Gastroesophageal sphincter (tissue), 4 donors: Measurements from ENCODE around the gene DDX6. TPM values are rescaled to one million over a fixed set of nuclear protein-coding genes. Genes with fewer than 3 reads are reported as not detected.

Source experiments
- ATAC-seq: fragments of 150-250 bp; one replicate; pipeline ENCODE4 v1.9.1; 2016; ENCODE audit warnings: mild to moderate bottlenecking, moderate library complexity
- H3K27ac ChIP-seq, 4 donors: fragments of 200-600 bp; sonication (generic) in 3 of 4; 1 replicate in 3 of 4; 2 replicates in 1 of 4; pipeline ENCODE4 v1.5.1; 2016 to 2019
- H3K27me3 ChIP-seq: fragments of 200-600 bp; sonication (generic); one replicate; pipeline ENCODE4 v1.5.1; 2019
- H3K36me3 ChIP-seq, 2 donors: fragments of 200-600 bp; sonication (generic); one replicate each; pipeline ENCODE4 v1.5.1; 2019; ENCODE audit warnings: control low read depth in 1 of 2
- H3K4me1 ChIP-seq, 3 donors: fragments of 200-600 bp; sonication (generic); 1 replicate in 2 of 3; 2 replicates in 1 of 3; pipeline ENCODE4 v1.5.1; 2016 to 2019; ENCODE audit warnings: control low read depth in 2 of 3
- H3K4me3 ChIP-seq, 2 donors: fragments of 200-600 bp; sonication (generic); one replicate each; pipeline ENCODE4 v1.5.1; 2019; ENCODE audit warnings: mild to moderate bottlenecking in 1 of 2, moderate library complexity in 1 of 2
- H3K9me3 ChIP-seq, 3 donors: fragments of 200-600 bp; sonication (generic); one replicate each; pipeline ENCODE4 v1.5.1; 2017 to 2019; ENCODE audit warnings: control low read depth in 2 of 3
- EP300 ChIP-seq: sonication (generic); formaldehyde crosslinking; IDR thresholded peaks from one replicate; pipeline ENCODE4 v1.6.1; 2017; ENCODE audit warnings: antibody characterized with exemption, mild to moderate bottlenecking
- POLR2A ChIP-seq, 2 donors: fragments of 450-650 bp; IDR thresholded peaks; one replicate each; pipeline ENCODE4 v1.6.1; 2017; ENCODE audit warnings: antibody characterized with exemption in 2 of 2, mild to moderate bottlenecking in 2 of 2, moderate library complexity in 1 of 2
- POLR2AphosphoS5 ChIP-seq: sonication (generic); formaldehyde crosslinking; IDR thresholded peaks from one replicate; pipeline ENCODE4 v1.6.1; 2017; ENCODE audit warnings: antibody characterized with exemption
- WGBS, 2 donors: methylation state at CpG; one replicate each; pipeline ENCODE4 v1.1.5; 2018; ENCODE audit warnings: low coverage in 1 of 2; 5-methylcytosine and 5-hydroxymethylcytosine counted together
- total RNA-seq, 4 donors: library from RNA; depleted of rRNA; stranded (reverse); fragments of >200 nt; gene quantifications; one replicate each; pipeline ENCODE4 v1.1.0, GENCODE V29; 2016
- TF ChIP-seq, protein P1 (sequence below), 4 experiments: fragments of 200-600 bp in 2 of 4; fragments of 450-650 bp in 2 of 4; sonication (generic) in 1 of 4; IDR thresholded peaks; one replicate each; pipeline ENCODE4 v1.5.1; 2017 to 2019; ENCODE audit warnings: antibody characterized with exemption in 4 of 4, mild to moderate bottlenecking in 2 of 4, moderate library complexity in 2 of 4

Gene DDX6
- total RNA-seq, 4 donors from 2014 or later = 111 to 163 (median 116) TPM

DNA sequence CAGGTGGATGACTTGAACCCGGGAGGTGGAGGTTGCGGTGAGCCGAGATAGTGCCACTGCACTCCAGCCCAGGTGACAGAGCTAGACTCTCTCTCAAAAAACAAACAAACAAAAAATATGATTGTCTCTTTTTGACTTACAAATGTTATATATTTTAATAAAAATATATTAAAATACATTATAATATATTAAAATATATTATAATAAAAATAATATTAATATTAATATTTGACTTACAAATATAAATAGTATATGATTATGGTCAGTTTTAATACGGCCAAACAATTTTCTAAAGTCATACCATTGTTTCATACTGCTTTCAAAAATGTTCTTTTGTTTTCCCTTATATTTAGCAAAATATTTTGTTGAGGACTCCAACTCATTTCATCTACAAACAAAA, 27.2 kb upstream of the DDX6 start:
- Histone ChIP-seq H3K36me3 (no peaks in the 10 kb centered on the region), H3K27me3 (no peaks in the 10 kb centered on the region), H3K27ac (no peak overlapping the region), H3K9me3 (no peaks in the 10 kb centered on the region), H3K4me3 (no peak overlapping the region), H3K4me1 (peaks cover 0 to 18% (median 0%) of the 10 kb centered on the region in 3 donors)
- no peak for ATAC-seq
- TF ChIP-seq EP300 = no peak
- TF ChIP-seq POLR2A (IDR thresholded peaks at IDR 0.05) = no peak
- 71 to 91% methylated on average over 2 to 4 of the region's 4 CpGs for WGBS, 2 donors

DNA sequence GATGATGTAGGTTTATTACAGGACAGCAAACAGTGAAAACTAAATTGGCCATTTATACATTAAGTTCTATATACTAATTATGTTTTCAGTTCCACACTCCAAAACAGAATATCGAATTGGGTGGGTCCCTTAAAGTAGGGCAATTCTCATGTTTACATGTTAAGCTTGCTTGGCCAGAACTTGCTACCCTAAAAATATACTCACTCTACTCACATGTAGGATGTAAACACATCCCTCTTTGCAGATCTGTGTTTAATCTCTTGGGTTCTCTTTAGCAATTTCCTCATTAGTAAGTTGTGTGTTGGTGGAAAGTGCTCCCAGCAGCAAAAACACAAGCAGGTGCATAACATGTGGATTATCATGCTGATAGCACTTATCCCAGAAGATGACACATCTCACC, 22.6 kb upstream of the DDX6 start:
- ATAC-seq = no peak
- Histone ChIP-seq H3K4me3 (no peak overlapping the region), H3K36me3 (no peaks in the 10 kb centered on the region), H3K27ac (no peak overlapping the region), H3K9me3 (no peaks in the 10 kb centered on the region), H3K4me1 (no peaks in the 10 kb centered on the region), H3K27me3 (no peaks in the 10 kb centered on the region)
- 42 to 43% methylated on average over 1 of the region's 1 CpG for WGBS, 2 donors
- TF ChIP-seq POLR2AphosphoS5 (no peak), EP300 (no peak), POLR2A (IDR thresholded peaks at IDR 0.05) (no peak)
- TF ChIP-seq, protein P1, sequence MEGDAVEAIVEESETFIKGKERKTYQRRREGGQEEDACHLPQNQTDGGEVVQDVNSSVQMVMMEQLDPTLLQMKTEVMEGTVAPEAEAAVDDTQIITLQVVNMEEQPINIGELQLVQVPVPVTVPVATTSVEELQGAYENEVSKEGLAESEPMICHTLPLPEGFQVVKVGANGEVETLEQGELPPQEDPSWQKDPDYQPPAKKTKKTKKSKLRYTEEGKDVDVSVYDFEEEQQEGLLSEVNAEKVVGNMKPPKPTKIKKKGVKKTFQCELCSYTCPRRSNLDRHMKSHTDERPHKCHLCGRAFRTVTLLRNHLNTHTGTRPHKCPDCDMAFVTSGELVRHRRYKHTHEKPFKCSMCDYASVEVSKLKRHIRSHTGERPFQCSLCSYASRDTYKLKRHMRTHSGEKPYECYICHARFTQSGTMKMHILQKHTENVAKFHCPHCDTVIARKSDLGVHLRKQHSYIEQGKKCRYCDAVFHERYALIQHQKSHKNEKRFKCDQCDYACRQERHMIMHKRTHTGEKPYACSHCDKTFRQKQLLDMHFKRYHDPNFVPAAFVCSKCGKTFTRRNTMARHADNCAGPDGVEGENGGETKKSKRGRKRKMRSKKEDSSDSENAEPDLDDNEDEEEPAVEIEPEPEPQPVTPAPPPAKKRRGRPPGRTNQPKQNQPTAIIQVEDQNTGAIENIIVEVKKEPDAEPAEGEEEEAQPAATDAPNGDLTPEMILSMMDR (IDR thresholded peaks at IDR 0.05) = no peak

DNA sequence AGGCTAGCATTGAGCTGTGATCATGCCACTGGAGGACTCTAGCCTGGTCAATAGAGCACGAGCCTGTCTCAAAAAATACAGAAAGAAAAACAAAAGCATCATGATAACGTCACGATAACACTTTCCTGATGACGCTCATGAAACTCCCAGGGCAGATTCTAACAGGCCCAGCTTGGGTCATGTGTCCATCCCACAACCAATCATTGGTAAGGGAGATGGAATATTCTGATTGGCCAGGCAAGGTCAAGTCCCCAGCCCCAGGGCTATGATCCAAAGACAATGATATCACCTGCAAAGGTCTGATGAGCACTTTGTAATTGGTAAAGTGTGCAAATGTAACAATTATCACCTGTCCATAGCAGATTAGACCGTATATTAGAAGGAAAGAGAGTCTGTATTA, 21.5 kb upstream of the DDX6 start:
- Histone ChIP-seq H3K4me1 (no peaks in the 10 kb centered on the region), H3K9me3 (no peaks in the 10 kb centered on the region), H3K4me3 (no peak overlapping the region), H3K27me3 (no peaks in the 10 kb centered on the region), H3K27ac (no peak overlapping the region), H3K36me3 (no peaks in the 10 kb centered on the region)
- ATAC-seq = no peak
- TF ChIP-seq, protein P1 (IDR thresholded peaks at IDR 0.05) = no peak
- TF ChIP-seq EP300 (no peak), POLR2A (IDR thresholded peaks at IDR 0.05) (no peak), POLR2AphosphoS5 (no peak)
- 71 to 82% methylated on average over 1 to 2 of the region's 5 CpGs for WGBS, 2 donors

- no peak for TF ChIP-seq POLR2A (IDR thresholded peaks at IDR 0.05)
- TF ChIP-seq EP300 = no peak
- no peak for TF ChIP-seq POLR2AphosphoS5
- TF ChIP-seq, protein P1 (IDR thresholded peaks at IDR 0.05) = no peak
- no peak overlapping the region for H3K4me3 ChIP-seq
- 57 to 71% methylated on average over 3 of the region's 3 CpGs for WGBS, 2 donors
- no peaks in the 10 kb centered on the region for H3K9me3 ChIP-seq
- no peaks in the 10 kb centered on the region for H3K27me3 ChIP-seq
- H3K27ac ChIP-seq = no peak overlapping the region
- no peaks in the 10 kb centered on the region for H3K36me3 ChIP-seq
- ATAC-seq = no peak
- H3K4me1 ChIP-seq = no peaks in the 10 kb centered on the region
Observed at GRCh38 chr11:118807800-118808778, 17.1 kb upstream of the DDX6 start.

GRCh38 chr11:118806400-118806799, 15.4 kb upstream of the DDX6 start:
- H3K9me3 ChIP-seq = no peaks in the 10 kb centered on the region
- no peak overlapping the region for H3K27ac ChIP-seq
- WGBS, 2 donors = 41 to 75% methylated on average over 2 to 4 of the region's 4 CpGs
- H3K27me3 ChIP-seq = no peaks in the 10 kb centered on the region
- TF ChIP-seq, protein P1 (IDR thresholded peaks at IDR 0.05) = no peak
- TF ChIP-seq EP300 = no peak
- TF ChIP-seq POLR2AphosphoS5 = no peak
- TF ChIP-seq POLR2A (IDR thresholded peaks at IDR 0.05) = no peak
- no peak overlapping the region for H3K4me3 ChIP-seq
- H3K4me1 ChIP-seq = no peaks in the 10 kb centered on the region
- ATAC-seq = no peak
- H3K36me3 ChIP-seq = no peaks in the 10 kb centered on the region
